Measurements from ENCODE around the gene AP4S1.
"Not testable (repeated sequence)": the region's sequence is repeated elsewhere in the genome, so short reads cannot be mapped to it uniquely, and the experiment has no call there.

AP4S1 gene

DNA sequence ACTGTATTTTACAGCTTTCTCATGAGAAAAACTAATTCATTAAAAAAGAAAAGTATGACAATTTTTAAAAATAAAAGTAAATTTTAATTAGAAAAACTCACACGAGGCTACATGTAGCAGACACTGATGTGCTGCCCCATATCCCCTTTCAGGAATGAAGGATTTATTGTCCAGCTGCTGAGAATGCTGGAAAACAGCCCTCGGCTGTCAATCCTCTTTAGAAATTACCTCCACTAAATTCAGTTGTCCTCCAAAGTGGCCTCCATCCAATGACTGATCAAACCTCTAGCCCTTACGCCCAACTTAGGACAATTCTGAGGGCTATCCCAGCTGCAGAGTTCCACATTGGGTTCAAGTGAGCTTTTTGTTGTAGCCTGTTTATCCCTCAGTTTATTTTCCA lies 29.8 kb upstream of the AP4S1 start:
- peaks cover 19% of the 10 kb centered on the region for H3K4me1 ChIP-seq (ENCODE audit: control insufficient read depth, insufficient read depth, low read length)
- H3K4me3 ChIP-seq (ENCODE audit: low read length) = no peak overlapping the region
- H3K27me3 ChIP-seq (ENCODE audit: control insufficient read depth, insufficient read depth, low read length) = no peaks in the 10 kb centered on the region
- peak overlapping the region; percentile 14 for H3K27ac ChIP-seq (ENCODE audit: low read depth, low read length)
- no peak overlapping the region for H3K9ac ChIP-seq (ENCODE audit: low read length)
- no peaks in the 10 kb centered on the region for H3K36me3 ChIP-seq (ENCODE audit: control insufficient read depth, insufficient read depth, low read length)

GRCh38 chr14:30996892-30997659 lies 28.4 kb upstream of the AP4S1 start:
- peaks cover 20% of the 10 kb centered on the region for H3K4me1 ChIP-seq (ENCODE audit: control insufficient read depth, insufficient read depth, low read length)
- no peaks in the 10 kb centered on the region for H3K36me3 ChIP-seq (ENCODE audit: control insufficient read depth, insufficient read depth, low read length)
- H3K27ac ChIP-seq (ENCODE audit: low read depth, low read length) = no peak overlapping the region
- H3K9ac ChIP-seq (ENCODE audit: low read length) = no peak overlapping the region
- no peaks in the 10 kb centered on the region for H3K27me3 ChIP-seq (ENCODE audit: control insufficient read depth, insufficient read depth, low read length)
- no peak overlapping the region for H3K4me3 ChIP-seq (ENCODE audit: low read length)

- Histone ChIP-seq H3K4me1 (ENCODE audit: control insufficient read depth, insufficient read depth, low read length) (peaks cover 20% of the 10 kb centered on the region), H3K9ac (ENCODE audit: low read length) (no peak overlapping the region), H3K27ac (ENCODE audit: low read depth, low read length) (no peak overlapping the region), H3K4me3 (ENCODE audit: low read length) (no peak overlapping the region), H3K27me3 (ENCODE audit: control insufficient read depth, insufficient read depth, low read length) (no peaks in the 10 kb centered on the region), H3K36me3 (ENCODE audit: control insufficient read depth, insufficient read depth, low read length) (no peaks in the 10 kb centered on the region)
Observed at GRCh38 chr14:30998100-30998706, 27.2 kb upstream of the AP4S1 start.

DNA sequence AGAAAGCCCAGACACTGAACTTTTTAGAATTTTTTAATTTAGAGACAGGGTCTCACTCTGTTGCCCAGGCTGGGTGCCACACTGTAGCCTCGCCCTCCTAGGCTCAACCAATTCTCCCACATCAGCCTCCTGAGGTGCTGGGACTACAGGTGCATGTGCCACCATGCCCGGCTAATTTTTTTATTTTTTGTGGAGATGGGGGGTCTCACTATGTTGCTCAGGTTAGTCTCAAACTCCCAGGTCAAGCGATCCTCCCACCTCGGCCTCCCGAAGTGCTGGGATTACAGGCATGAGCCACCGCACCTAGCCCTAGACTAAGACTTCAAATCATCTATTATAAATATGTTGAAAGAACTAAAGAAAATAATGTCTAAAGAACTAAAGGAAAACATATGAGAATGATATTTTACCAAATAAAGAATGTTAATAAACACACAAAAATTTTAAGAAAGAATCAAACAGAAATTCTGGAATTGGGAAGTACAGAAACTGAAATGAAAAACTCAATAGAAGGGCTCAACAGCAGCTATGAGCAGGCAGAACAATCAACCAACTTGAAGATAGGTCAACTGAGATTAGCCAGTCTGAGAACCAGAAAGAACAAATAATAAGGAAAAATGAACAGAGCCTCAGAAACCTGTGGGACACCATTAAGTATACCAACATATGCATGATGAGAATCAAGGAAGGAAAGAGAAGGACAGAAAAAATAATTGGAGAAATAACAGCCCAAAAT lies 26.2 kb upstream of the AP4S1 start:
- Histone ChIP-seq H3K4me1 (ENCODE audit: control insufficient read depth, insufficient read depth, low read length) (peaks cover 20% of the 10 kb centered on the region), H3K9ac (ENCODE audit: low read length) (no peak overlapping the region), H3K4me3 (ENCODE audit: low read length) (no peak overlapping the region), H3K36me3 (ENCODE audit: control insufficient read depth, insufficient read depth, low read length) (no peaks in the 10 kb centered on the region), H3K27me3 (ENCODE audit: control insufficient read depth, insufficient read depth, low read length) (no peaks in the 10 kb centered on the region), H3K27ac (ENCODE audit: low read depth, low read length) (no peak overlapping the region)

GRCh38 chr14:31000629-31001338 lies 24.7 kb upstream of the AP4S1 start:
- Histone ChIP-seq H3K4me1 (ENCODE audit: control insufficient read depth, insufficient read depth, low read length) (peaks cover 12% of the 10 kb centered on the region), H3K27ac (ENCODE audit: low read depth, low read length) (no peak overlapping the region), H3K4me3 (ENCODE audit: low read length) (no peak overlapping the region), H3K36me3 (ENCODE audit: control insufficient read depth, insufficient read depth, low read length) (no peaks in the 10 kb centered on the region), H3K9ac (ENCODE audit: low read length) (no peak overlapping the region), H3K27me3 (ENCODE audit: control insufficient read depth, insufficient read depth, low read length) (no peaks in the 10 kb centered on the region)

- no peak overlapping the region for H3K9ac ChIP-seq (ENCODE audit: low read length)
- no peaks in the 10 kb centered on the region for H3K27me3 ChIP-seq (ENCODE audit: control insufficient read depth, insufficient read depth, low read length)
Observed at GRCh38 chr14:31001339-31001658, 24.1 kb upstream of the AP4S1 start.

GRCh38 chr14:31003284-31003683 lies 22.2 kb upstream of the AP4S1 start:
- H3K4me3 ChIP-seq (ENCODE audit: low read length) = no peak overlapping the region
- H3K4me1 ChIP-seq (ENCODE audit: control insufficient read depth, insufficient read depth, low read length) = peaks cover 7% of the 10 kb centered on the region
- H3K27ac ChIP-seq (ENCODE audit: low read depth, low read length) = no peak overlapping the region
- H3K9ac ChIP-seq (ENCODE audit: low read length) = no peak overlapping the region
- H3K27me3 ChIP-seq (ENCODE audit: control insufficient read depth, insufficient read depth, low read length) = no peaks in the 10 kb centered on the region
- no peaks in the 10 kb centered on the region for H3K36me3 ChIP-seq (ENCODE audit: control insufficient read depth, insufficient read depth, low read length)

More at GRCh38 chr14:31001339-31001658, 24.1 kb upstream of the AP4S1 start:
- H3K4me1 ChIP-seq (ENCODE audit: control insufficient read depth, insufficient read depth, low read length) = peaks cover 8% of the 10 kb centered on the region
- H3K36me3 ChIP-seq (ENCODE audit: control insufficient read depth, insufficient read depth, low read length) = no peaks in the 10 kb centered on the region
- no peak overlapping the region for H3K27ac ChIP-seq (ENCODE audit: low read depth, low read length)
- H3K4me3 ChIP-seq (ENCODE audit: low read length) = no peak overlapping the region

DNA sequence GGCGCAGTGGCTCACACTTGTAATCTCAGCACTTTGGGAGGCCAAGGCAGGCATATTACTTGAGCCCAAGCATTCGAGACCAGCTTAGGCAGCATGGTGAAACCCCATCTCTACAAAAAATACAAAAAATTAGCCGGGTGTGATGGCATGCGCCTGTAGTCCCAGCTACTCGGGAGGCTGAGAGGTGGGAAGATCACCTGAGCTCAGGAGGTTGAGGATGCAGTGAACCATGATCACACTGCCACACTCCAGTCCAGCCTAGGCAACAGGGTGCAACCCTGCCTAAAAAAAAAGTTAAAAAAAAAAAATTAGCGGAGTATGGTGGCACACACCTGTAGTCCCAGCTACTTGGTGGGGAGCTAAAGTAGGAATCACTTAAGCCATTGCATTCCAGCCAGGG lies 21.4 kb upstream of the AP4S1 start:
- not testable (repeated sequence) for H3K9ac ChIP-seq (ENCODE audit: low read length); H3K27ac ChIP-seq (ENCODE audit: low read depth, low read length); H3K27me3 ChIP-seq (ENCODE audit: control insufficient read depth, insufficient read depth, low read length); H3K4me3 ChIP-seq (ENCODE audit: low read length); H3K4me1 ChIP-seq (ENCODE audit: control insufficient read depth, insufficient read depth, low read length); H3K36me3 ChIP-seq (ENCODE audit: control insufficient read depth, insufficient read depth, low read length)

DNA sequence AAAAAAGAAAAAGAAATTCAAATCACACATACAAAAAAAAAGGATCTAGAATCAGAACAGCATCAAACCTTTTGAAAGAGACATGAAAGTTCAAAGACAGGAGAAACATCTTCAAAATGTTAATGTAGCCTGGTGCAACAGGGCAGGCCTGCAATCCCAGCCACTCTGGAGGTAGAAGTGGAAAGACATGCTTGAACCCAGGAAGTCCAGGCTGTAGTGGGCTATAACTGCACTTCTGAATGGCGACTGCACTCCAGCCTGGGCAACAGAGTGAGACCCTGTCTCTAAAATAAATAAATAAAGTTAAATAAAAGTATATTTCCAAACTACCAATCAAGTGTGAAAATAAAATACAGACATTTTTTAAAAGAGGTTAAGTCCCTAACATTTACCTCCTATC lies 18.7 kb upstream of the AP4S1 start:
- Histone ChIP-seq H3K27me3 (ENCODE audit: control insufficient read depth, insufficient read depth, low read length) (no peaks in the 10 kb centered on the region), H3K4me1 (ENCODE audit: control insufficient read depth, insufficient read depth, low read length) (no peaks in the 10 kb centered on the region), H3K27ac (ENCODE audit: low read depth, low read length) (no peak overlapping the region), H3K4me3 (ENCODE audit: low read length) (no peak overlapping the region), H3K9ac (ENCODE audit: low read length) (no peak overlapping the region), H3K36me3 (ENCODE audit: control insufficient read depth, insufficient read depth, low read length) (no peaks in the 10 kb centered on the region)

DNA sequence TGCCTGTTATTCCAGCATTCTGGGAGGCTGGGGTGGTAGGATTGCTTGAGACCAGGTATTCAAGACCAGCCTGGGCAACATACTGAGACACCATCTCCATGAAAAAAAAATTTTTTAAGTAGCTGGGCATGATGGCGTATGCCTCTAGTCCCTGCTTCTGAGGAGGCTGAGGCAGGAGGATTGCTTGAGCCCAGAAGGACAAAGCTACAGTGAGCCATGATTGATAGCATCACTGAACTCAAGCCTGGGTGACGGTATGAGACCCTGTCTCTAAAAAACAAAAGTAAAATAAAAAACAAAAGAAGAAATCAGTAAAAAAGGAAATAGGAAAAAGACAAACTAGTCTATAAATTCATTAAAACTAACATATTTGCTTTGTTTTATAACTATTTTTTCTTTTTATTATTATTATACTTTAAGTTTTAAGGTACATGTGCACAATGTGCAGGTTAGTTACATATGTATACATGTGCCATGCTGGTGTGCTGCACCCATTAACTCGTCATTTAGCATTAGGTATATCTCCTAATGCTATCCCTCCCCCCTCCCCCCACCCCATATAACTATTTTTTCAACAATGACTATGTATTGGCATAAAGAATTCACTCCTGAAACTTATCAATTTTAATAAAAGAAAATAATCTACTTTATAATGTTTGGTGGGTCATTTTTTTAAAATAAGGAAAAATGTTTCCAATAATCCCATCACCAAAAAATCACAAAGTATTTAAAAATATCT lies 15.4 kb upstream of the AP4S1 start:
- no peaks in the 10 kb centered on the region for H3K4me1 ChIP-seq (ENCODE audit: control insufficient read depth, insufficient read depth, low read length)
- no peaks in the 10 kb centered on the region for H3K36me3 ChIP-seq (ENCODE audit: control insufficient read depth, insufficient read depth, low read length)
- H3K27ac ChIP-seq (ENCODE audit: low read depth, low read length) = no peak overlapping the region
- no peak overlapping the region for H3K4me3 ChIP-seq (ENCODE audit: low read length)
- no peak overlapping the region for H3K9ac ChIP-seq (ENCODE audit: low read length)
- no peaks in the 10 kb centered on the region for H3K27me3 ChIP-seq (ENCODE audit: control insufficient read depth, insufficient read depth, low read length)

DNA sequence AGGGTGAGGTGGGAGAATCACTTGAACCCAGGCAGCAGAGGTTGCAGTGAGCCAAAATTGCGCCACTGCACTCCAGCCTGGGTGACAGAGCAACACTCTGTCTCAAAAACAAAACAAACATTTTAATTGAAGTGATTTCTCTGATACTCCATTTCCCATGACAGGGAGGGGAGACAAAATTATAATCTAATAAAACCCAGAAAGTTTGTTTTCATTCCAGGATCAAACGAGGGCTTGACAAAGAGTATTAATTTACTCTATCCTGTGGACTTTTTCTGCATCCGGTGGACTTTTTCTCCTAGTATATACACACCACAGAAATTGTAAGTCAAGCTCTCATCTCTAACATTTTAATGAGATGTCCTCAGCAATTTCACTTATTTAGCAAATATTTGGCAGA lies 14.5 kb upstream of the AP4S1 start:
- no peaks in the 10 kb centered on the region for H3K27me3 ChIP-seq (ENCODE audit: control insufficient read depth, insufficient read depth, low read length)
- H3K4me3 ChIP-seq (ENCODE audit: low read length) = no peak overlapping the region
- H3K9ac ChIP-seq (ENCODE audit: low read length) = no peak overlapping the region
- H3K36me3 ChIP-seq (ENCODE audit: control insufficient read depth, insufficient read depth, low read length) = no peaks in the 10 kb centered on the region
- no peak overlapping the region for H3K27ac ChIP-seq (ENCODE audit: low read depth, low read length)
- H3K4me1 ChIP-seq (ENCODE audit: control insufficient read depth, insufficient read depth, low read length) = peaks cover 3% of the 10 kb centered on the region

DNA sequence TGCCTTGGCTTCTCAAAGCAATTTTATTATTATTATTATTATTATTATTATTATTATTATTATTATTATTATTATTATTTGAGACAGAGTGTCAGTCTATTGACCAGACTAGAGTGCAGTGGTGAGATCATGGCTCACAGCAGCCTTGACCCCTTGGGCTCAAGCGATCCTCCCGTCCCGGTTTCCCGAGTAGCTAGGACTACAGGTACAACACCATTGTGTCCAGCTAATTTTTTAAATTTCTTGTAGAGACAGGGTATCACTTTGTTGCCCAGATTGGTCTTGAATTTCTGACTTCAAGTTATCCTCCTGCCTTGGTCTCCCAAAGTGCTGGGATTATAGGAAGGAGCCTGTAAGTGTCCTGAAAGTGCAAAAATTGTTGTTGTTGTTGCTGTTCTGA lies 11.6 kb upstream of the AP4S1 start:
- Histone ChIP-seq H3K4me1 (ENCODE audit: control insufficient read depth, insufficient read depth, low read length) (peaks cover 3% of the 10 kb centered on the region), H3K27ac (ENCODE audit: low read depth, low read length) (no peak overlapping the region), H3K4me3 (ENCODE audit: low read length) (no peak overlapping the region), H3K36me3 (ENCODE audit: control insufficient read depth, insufficient read depth, low read length) (peaks cover 2% of the 10 kb centered on the region), H3K9ac (ENCODE audit: low read length) (no peak overlapping the region), H3K27me3 (ENCODE audit: control insufficient read depth, insufficient read depth, low read length) (no peaks in the 10 kb centered on the region)

Measured in rectal smooth muscle tissue (tissue), 1 donor.